GM13976 (cell line): Measurements from ENCODE around the gene C1QTNF4.
A peak's percentile ranks its signal among the peaks of the same experiment; 100 is the strongest.
"Not testable (repeated sequence)": the region's sequence is repeated elsewhere in the genome, so short reads cannot be mapped to it uniquely, and the experiment has no call there.

Source experiments
- DNase-seq: peaks from one replicate; pipeline ENCODE4 v3.0.0; 2012; ENCODE audit warnings: low spot score
- CTCF ChIP-seq: IDR thresholded peaks from 2 replicates; pipeline ENCODE4 v1.5.1; 2012; ENCODE audit warnings: borderline replicate concordance, mild to moderate bottlenecking; ENCODE audit not compliant: insufficient read depth; ENCODE audit errors: extremely low read depth, missing control alignments, control extremely low read depth
- in situ Hi-C: fragments of 300-500 bp; cut with MboI; formaldehyde crosslinking; loops from one replicate; pipeline ENCODE4 v1.12.0; 2022; ENCODE audit warnings: low sequenced_read_pairs, mixed read lengths, inconsistent platforms; ENCODE audit not compliant: unreplicated experiment

The C1QTNF4 gene

GRCh38 chr11:47558695-47559094 lies 35.5 kb downstream of the C1QTNF4 start:
- in situ Hi-C loops = no loop called here
- TF ChIP-seq CTCF = no peak
- no peak for DNase-seq

- in situ Hi-C loops, DNase-seq: not testable (repeated sequence)
Measured at GRCh38 chr11:47557004-47557403, 37.2 kb downstream of the C1QTNF4 start.

- no peak for DNase-seq
- in situ Hi-C loops = no loop called here
- TF ChIP-seq CTCF = no peak
Measured at GRCh38 chr11:47553406-47553743, 40.8 kb downstream of the C1QTNF4 start.

- peak; percentile 90 for TF ChIP-seq CTCF
- peak; percentile 95 for DNase-seq
- in situ Hi-C loops = no loop called here
Measured at GRCh38 chr11:47552566-47553405, 41.4 kb downstream of the C1QTNF4 start, which contains the start of gene CELF1. CELF1 (minus strand) TSS chr11:47553132; CDS start chr11:47499523, 53,609 bp downstream.

- in situ Hi-C loops = no loop called here
- DNase-seq = no peak
- no peak for TF ChIP-seq CTCF
Measured at GRCh38 chr11:47552056-47552565, 42.1 kb downstream of the C1QTNF4 start.

GRCh38 chr11:47551086-47551485 lies 43.1 kb downstream of the C1QTNF4 start:
- in situ Hi-C loops = no loop called here
- no peak for TF ChIP-seq CTCF
- peak; percentile 53 for DNase-seq

GRCh38 chr11:47550288-47551047 lies 43.7 kb downstream of the C1QTNF4 start:
- TF ChIP-seq CTCF = no peak
- DNase-seq = no peak
- in situ Hi-C loops = no loop called here

GRCh38 chr11:47546274-47546673 lies 47.9 kb downstream of the C1QTNF4 start:
- DNase-seq, in situ Hi-C loops: not testable (repeated sequence)
